Transverse colon (tissue), 4 donors: ENCODE results near the gene ILF3. TPM values are rescaled to one million over a fixed set of nuclear protein-coding genes. Genes with fewer than 3 reads are reported as not detected.

Experiments
- DNase-seq: peaks from one replicate; pipeline ENCODE4 v3.0.0-alpha.2; 2019
- H3K27ac ChIP-seq, 4 donors: fragments of 200-600 bp; sonication (generic); 2 replicates each; pipeline ENCODE4 v1.5.1; 2016 to 2018; ENCODE audit warnings: inconsistent platforms in 4 of 4
- H3K27me3 ChIP-seq: fragments of 200-600 bp; sonication (generic); 2 replicates; pipeline ENCODE4 v1.5.1; 2017; ENCODE audit warnings: inconsistent platforms
- H3K36me3 ChIP-seq, 4 donors: fragments of 200-600 bp; sonication (generic); 2 replicates each; pipeline ENCODE4 v1.5.1; 2017 to 2019; ENCODE audit warnings: inconsistent platforms in 4 of 4
- H3K4me1 ChIP-seq, 4 donors: fragments of 200-600 bp; sonication (generic); 2 replicates each; pipeline ENCODE4 v1.5.1; 2017 to 2020; ENCODE audit warnings: inconsistent platforms in 4 of 4
- H3K4me3 ChIP-seq, 4 donors: fragments of 200-600 bp; sonication (generic); 1 replicate in 1 of 4; 2 replicates in 3 of 4; pipeline versions ENCODE4 v1.5.1 to v1.6.1; 2017 to 2019; ENCODE audit warnings: inconsistent platforms in 4 of 4
- H3K9me3 ChIP-seq, 2 donors: fragments of 200-600 bp; sonication (generic); 2 replicates each; pipeline ENCODE4 v1.5.1; 2017 to 2019; ENCODE audit warnings: inconsistent platforms in 2 of 2
- EP300 ChIP-seq: sonication (generic); formaldehyde crosslinking; IDR thresholded peaks from one replicate; pipeline ENCODE4 v1.6.1; 2017; ENCODE audit warnings: antibody characterized with exemption, low read depth
- POLR2A ChIP-seq: fragments of 450-650 bp; IDR thresholded peaks from one replicate; pipeline ENCODE4 v1.6.1; 2016; ENCODE audit warnings: antibody characterized with exemption, mild to moderate bottlenecking, moderate library complexity
- POLR2AphosphoS5 ChIP-seq, 3 donors: sonication (generic); formaldehyde crosslinking; IDR thresholded peaks; one replicate each; pipeline ENCODE4 v1.6.1; 2016; ENCODE audit warnings: antibody characterized with exemption in 3 of 3
- WGBS, 2 donors: methylation state at CpG; one replicate each; pipeline ENCODE4 v1.1.5; 2018; ENCODE audit warnings: low coverage in 1 of 2; 5-methylcytosine and 5-hydroxymethylcytosine counted together
- in situ Hi-C, 4 donors: fragments of 200-750 bp; cut with MboI; loops; one replicate each; pipeline versions ENCODE4 v1.15.0 to v1.15.1; 2017; ENCODE audit warnings: low sequenced_read_pairs in 3 of 4, low pct_ligation_motif_present in 1 of 4, low pct_unique_long_range_greater_than_20kb in 1 of 4
- intact Hi-C: fragments of 100-400 bp; cut with DNase I; formaldehyde crosslinking; loops from one replicate; pipeline ENCODE4 v1.15.1; 2023; ENCODE audit warnings: low total_unique reads
- total RNA-seq, 4 donors: library from RNA; depleted of rRNA; stranded (reverse); fragments of >200 nt; gene quantifications; one replicate each; pipeline ENCODE4 v1.1.0, GENCODE V29; 2016
- TF ChIP-seq, protein P1 (sequence below), 5 experiments: fragments of 200-600 bp in 3 of 5; fragments of 450-650 bp in 2 of 5; sonication (generic) in 3 of 5; IDR thresholded peaks; 1 replicate in 2 of 5; 2 replicates in 3 of 5; pipeline ENCODE4 v1.5.1; 2016 to 2017; ENCODE audit warnings: antibody characterized with exemption in 5 of 5, inconsistent platforms in 3 of 5, mild to moderate bottlenecking in 2 of 5, moderate library complexity in 1 of 5

ILF3 gene
- total RNA-seq, 4 donors from 2014 or later, result 73.6 to 242 (median 151) TPM

DNA sequence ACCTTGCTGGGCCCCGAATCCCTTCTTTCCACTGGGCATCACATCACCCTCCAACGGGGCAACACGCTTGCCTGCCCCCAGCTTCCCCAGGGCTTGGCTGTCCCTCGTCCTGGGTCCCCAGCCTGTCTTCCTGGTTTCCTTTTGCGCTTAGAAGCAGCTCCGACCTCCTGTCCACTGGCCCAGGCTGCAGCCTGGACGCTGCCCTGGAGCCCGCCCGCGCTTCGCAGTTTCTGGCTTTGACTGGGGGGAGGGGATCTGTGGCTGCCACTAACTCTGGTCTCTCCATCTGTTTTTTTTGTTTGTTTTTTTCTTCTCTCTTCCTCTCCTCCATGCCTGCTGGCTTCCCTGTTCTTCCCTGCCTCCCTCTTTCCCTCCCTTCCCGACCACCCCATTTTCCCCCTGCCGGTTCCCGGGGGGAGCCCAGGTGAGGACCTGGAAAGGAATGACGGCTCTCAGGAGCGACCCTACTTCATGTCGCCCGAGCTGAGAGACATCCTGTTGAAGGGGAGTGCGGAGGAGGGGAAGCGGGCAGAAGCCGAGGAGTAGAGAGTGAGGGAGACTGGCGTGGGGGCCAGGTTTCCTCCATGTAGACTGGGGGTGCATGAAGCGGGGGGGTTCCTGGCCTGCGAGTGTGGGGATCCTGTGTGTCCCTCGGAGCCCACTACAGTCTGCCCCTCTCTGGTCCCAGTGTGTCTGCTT lies 11.5 kb upstream of the ILF3 start:
- Histone ChIP-seq H3K27me3 (no peaks in the 10 kb centered on the region), H3K36me3 (peaks cover 0 to 22% (median 7%) of the 10 kb centered on the region in 4 donors), H3K27ac (no peak overlapping the region), H3K9me3 (no peaks in the 10 kb centered on the region), H3K4me1 (peaks cover 0 to 13% (median 4%) of the 10 kb centered on the region in 4 donors), H3K4me3 (no peak overlapping the region)
- intact Hi-C loops (loop anchor here (2.0 to 10.0 kb wide), 2 partner anchors 58 to 138 kb away; partner anchors contain the start of gene KEAP1), in situ Hi-C loops (loop anchor here (5.0 to 10.0 kb wide), 2 partner anchors 58 to 60 kb away; partner anchors contain the start of gene AP1M2 (in 1 of the 4))
- 75 to 86% methylated on average over 18 to 25 of the region's 25 CpGs for WGBS, 2 donors
- no peak for TF ChIP-seq POLR2AphosphoS5 (IDR thresholded peaks at IDR 0.05)
- TF ChIP-seq EP300, result no peak
- TF ChIP-seq POLR2A, result no peak
- TF ChIP-seq, protein P1, sequence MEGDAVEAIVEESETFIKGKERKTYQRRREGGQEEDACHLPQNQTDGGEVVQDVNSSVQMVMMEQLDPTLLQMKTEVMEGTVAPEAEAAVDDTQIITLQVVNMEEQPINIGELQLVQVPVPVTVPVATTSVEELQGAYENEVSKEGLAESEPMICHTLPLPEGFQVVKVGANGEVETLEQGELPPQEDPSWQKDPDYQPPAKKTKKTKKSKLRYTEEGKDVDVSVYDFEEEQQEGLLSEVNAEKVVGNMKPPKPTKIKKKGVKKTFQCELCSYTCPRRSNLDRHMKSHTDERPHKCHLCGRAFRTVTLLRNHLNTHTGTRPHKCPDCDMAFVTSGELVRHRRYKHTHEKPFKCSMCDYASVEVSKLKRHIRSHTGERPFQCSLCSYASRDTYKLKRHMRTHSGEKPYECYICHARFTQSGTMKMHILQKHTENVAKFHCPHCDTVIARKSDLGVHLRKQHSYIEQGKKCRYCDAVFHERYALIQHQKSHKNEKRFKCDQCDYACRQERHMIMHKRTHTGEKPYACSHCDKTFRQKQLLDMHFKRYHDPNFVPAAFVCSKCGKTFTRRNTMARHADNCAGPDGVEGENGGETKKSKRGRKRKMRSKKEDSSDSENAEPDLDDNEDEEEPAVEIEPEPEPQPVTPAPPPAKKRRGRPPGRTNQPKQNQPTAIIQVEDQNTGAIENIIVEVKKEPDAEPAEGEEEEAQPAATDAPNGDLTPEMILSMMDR (IDR thresholded peaks at IDR 0.05), result no peak
- no peak for DNase-seq

DNA sequence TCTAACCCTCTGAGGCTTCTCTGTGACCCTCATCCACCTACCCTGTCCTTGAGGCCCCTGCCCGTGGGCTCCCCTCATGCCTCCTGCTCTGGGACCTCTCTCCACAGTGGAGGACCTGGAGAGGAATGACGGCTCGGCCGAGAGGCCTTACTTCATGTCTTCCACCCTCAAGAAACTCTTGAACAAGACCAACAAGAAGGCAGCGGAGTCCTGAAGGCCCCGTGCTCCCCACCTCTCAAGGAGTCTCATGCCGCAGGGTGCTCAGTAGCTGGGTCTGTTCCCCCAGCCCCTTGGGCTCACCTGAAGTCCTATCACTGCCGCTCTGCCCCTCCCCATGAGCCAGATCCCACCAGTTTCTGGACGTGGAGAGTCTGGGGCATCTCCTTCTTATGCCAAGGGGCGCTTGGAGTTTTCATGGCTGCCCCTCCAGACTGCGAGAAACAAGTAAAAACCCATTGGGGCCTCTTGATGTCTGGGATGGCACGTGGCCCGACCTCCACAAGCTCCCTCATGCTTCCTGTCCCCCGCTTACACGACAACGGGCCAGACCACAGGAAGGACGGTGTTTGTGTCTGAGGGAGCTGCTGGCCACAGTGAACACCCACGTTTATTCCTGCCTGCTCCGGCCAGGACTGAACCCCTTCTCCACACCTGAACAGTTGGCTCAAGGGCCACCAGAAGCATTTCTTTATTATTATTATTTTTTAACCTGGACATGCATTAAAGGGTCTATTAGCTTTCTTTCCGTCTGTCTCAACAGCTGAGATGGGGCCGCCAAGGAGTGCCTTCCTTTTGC lies 10.8 kb upstream of the ILF3 start:
- intact Hi-C loops, result loop anchor here (2.0 to 10.0 kb wide), 2 partner anchors 59 to 139 kb away; partner anchors contain the start of gene KEAP1
- DNase-seq, result no peak
- TF ChIP-seq POLR2A, result no peak
- TF ChIP-seq EP300, result no peak
- no peak for TF ChIP-seq POLR2AphosphoS5 (IDR thresholded peaks at IDR 0.05)
- TF ChIP-seq, protein P1 (IDR thresholded peaks at IDR 0.05), result no peak
- Histone ChIP-seq H3K36me3 (peaks cover 0 to 17% (median 4%) of the 10 kb centered on the region in 4 donors), H3K4me1 (peaks cover 0 to 13% (median 4%) of the 10 kb centered on the region in 4 donors), H3K9me3 (no peaks in the 10 kb centered on the region), H3K4me3 (no peak overlapping the region), H3K27ac (peak overlapping the region in 3 of 4 donors; percentile 19 to 51 (median 29)), H3K27me3 (no peaks in the 10 kb centered on the region)
- in situ Hi-C loops, result loop anchor here (5.0 to 10.0 kb wide), 2 partner anchors 59 to 61 kb away; partner anchors contain the start of gene AP1M2 (in 1 of the 4)
- WGBS, 2 donors, result 67 to 80% methylated on average over 1 to 19 of the region's 21 CpGs

DNA sequence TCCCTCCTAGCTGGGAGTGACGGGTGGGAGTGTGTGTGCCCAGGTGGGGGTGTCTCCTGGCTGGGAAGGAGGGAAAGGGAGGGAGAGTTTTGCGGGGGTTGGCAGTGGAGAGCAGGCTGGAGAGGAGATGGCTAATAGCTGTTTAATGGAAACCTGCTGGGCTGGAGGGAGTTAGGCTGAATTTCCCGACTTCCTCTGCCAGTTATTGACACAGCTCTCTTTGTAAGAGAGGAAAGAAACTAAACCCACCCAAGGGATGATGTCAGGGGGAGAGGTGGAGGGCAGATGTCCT lies 10.2 kb upstream of the ILF3 start:
- 81% methylated on average over 3 of the region's 3 CpGs; no CpG with 5 or more reads in 1 of the 2 donors for WGBS, 2 donors
- in situ Hi-C loops (loop anchor here (5.0 to 10.0 kb wide), 2 partner anchors 59 to 62 kb away; partner anchors contain the start of gene AP1M2 (in 1 of the 4)), intact Hi-C loops (loop anchor here (2.0 to 10.0 kb wide), 2 partner anchors 59 to 139 kb away; partner anchors contain the start of gene KEAP1)
- H3K9me3 ChIP-seq, result no peaks in the 10 kb centered on the region
- no peak overlapping the region for H3K4me3 ChIP-seq
- no peaks in the 10 kb centered on the region for H3K27me3 ChIP-seq
- H3K36me3 ChIP-seq, result peaks cover 0 to 17% (median under 1%) of the 10 kb centered on the region in 4 donors
- H3K4me1 ChIP-seq, result peaks cover 0 to 13% (median 4%) of the 10 kb centered on the region in 4 donors
- TF ChIP-seq, protein P1 (IDR thresholded peaks at IDR 0.05), result no peak
- TF ChIP-seq POLR2A (no peak), POLR2AphosphoS5 (IDR thresholded peaks at IDR 0.05) (no peak), EP300 (no peak)
- peak overlapping the region in 3 of 4 donors; percentile 19 to 51 (median 29) for H3K27ac ChIP-seq
- DNase-seq, result no peak
